TTC549 (cell line): Measurements from ENCODE around the gene UBE2B.

Experiments used
- FAIRE-seq: peaks from 2 replicates; lab custom pipeline; 2012; peaks lifted over from hg19 to GRCh38; lab: Jason Lieb, UNC

Gene UBE2B

GRCh38 chr5:134437847-134438581 lies 66.6 kb downstream of the UBE2B start:
- FAIRE-seq, result no peak

- FAIRE-seq, result no peak
These were observed 67.4 kb downstream of the UBE2B start for GRCh38 chr5:134438721-134439123.

- FAIRE-seq, result no peak
These were observed 67.9 kb downstream of the UBE2B start for GRCh38 chr5:134439210-134439654.

GRCh38 chr5:134440201-134440755 lies 68.9 kb downstream of the UBE2B start:
- no peak for FAIRE-seq
